GM23338 (cell line): ENCODE results near the gene GTSE1.

Experiments used
- POLR2AphosphoS5 ChIP-seq: IDR thresholded peaks from 2 replicates; pipeline ENCODE4 v1.6.1; 2016; ENCODE audit warnings: antibody characterized with exemption, low read depth
- TF ChIP-seq, protein P1 (sequence below), 2 experiments: fragments of 200-600 bp in 1 of 2; sonication (generic) in 1 of 2; conservative IDR thresholded peaks; 2 replicates each; pipeline versions ENCODE4 v1.5.1 to v1.6.1; 2016 to 2017; ENCODE audit warnings: antibody characterized with exemption in 2 of 2, low read depth in 2 of 2, mild to moderate bottlenecking in 2 of 2, moderate library complexity in 1 of 2
- TF ChIP-seq, protein P2 (sequence below): IDR thresholded peaks from one replicate; pipeline ENCODE4 v1.6.1; 2018; ENCODE audit warnings: antibody characterized with exemption; ENCODE audit not compliant: unreplicated experiment

DNA sequence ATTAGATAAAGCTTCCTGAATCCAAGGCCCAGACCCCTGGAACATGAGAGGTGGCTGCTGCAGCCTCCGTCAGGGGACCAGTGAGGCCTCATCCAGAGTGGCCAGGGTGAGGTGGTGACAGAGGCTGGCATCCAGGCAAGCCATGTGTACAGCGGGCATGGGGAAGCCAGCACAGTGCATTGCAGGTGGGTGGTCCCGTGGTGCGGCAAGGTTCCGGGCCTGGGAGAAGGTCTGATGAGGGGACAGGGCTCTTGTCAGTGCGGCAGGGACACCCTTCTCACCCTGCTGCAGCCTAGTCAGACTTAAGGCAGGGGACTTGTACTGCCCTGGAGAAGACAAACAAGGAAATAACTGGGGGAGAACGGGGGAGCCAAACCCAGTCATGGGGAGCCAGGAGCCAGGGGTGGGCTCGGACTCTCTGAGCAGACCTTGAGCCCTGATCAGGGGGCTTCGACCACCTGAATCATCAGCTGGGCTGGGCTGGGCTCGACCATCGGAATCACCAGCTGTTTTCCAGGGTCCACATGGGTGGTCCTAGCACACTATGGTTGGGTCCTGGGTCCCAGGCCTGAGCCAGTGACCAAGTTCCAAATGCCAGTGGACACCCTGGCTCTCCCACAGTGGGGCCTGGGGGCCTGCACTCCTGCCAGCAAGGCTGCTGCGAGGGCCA is 23.8 kb upstream of the GTSE1 start:
- TF ChIP-seq, protein P1, sequence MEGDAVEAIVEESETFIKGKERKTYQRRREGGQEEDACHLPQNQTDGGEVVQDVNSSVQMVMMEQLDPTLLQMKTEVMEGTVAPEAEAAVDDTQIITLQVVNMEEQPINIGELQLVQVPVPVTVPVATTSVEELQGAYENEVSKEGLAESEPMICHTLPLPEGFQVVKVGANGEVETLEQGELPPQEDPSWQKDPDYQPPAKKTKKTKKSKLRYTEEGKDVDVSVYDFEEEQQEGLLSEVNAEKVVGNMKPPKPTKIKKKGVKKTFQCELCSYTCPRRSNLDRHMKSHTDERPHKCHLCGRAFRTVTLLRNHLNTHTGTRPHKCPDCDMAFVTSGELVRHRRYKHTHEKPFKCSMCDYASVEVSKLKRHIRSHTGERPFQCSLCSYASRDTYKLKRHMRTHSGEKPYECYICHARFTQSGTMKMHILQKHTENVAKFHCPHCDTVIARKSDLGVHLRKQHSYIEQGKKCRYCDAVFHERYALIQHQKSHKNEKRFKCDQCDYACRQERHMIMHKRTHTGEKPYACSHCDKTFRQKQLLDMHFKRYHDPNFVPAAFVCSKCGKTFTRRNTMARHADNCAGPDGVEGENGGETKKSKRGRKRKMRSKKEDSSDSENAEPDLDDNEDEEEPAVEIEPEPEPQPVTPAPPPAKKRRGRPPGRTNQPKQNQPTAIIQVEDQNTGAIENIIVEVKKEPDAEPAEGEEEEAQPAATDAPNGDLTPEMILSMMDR (conservative IDR thresholded peaks at IDR 0.05; ENCODE audit: low read depth in 2 of 2), result no peak
- no peak for TF ChIP-seq POLR2AphosphoS5
- TF ChIP-seq, protein P2, sequence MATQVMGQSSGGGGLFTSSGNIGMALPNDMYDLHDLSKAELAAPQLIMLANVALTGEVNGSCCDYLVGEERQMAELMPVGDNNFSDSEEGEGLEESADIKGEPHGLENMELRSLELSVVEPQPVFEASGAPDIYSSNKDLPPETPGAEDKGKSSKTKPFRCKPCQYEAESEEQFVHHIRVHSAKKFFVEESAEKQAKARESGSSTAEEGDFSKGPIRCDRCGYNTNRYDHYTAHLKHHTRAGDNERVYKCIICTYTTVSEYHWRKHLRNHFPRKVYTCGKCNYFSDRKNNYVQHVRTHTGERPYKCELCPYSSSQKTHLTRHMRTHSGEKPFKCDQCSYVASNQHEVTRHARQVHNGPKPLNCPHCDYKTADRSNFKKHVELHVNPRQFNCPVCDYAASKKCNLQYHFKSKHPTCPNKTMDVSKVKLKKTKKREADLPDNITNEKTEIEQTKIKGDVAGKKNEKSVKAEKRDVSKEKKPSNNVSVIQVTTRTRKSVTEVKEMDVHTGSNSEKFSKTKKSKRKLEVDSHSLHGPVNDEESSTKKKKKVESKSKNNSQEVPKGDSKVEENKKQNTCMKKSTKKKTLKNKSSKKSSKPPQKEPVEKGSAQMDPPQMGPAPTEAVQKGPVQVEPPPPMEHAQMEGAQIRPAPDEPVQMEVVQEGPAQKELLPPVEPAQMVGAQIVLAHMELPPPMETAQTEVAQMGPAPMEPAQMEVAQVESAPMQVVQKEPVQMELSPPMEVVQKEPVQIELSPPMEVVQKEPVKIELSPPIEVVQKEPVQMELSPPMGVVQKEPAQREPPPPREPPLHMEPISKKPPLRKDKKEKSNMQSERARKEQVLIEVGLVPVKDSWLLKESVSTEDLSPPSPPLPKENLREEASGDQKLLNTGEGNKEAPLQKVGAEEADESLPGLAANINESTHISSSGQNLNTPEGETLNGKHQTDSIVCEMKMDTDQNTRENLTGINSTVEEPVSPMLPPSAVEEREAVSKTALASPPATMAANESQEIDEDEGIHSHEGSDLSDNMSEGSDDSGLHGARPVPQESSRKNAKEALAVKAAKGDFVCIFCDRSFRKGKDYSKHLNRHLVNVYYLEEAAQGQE, result no peak
